Tracheal epithelial cell (primary cell): ENCODE results near the gene ZDHHC16. TPM values are rescaled to one million over a fixed set of nuclear protein-coding genes. Genes with fewer than 3 reads are reported as not detected.

Source experiments
- total RNA-seq: library from RNA; depleted of rRNA; stranded (reverse); fragments of >200 nt; gene quantifications from 2 replicates; pipeline ENCODE4 v1.2.1, GENCODE V29; 2014

Gene ZDHHC16
- 32.4 and 40.5 TPM in 2 replicates for total RNA-seq

DNA sequence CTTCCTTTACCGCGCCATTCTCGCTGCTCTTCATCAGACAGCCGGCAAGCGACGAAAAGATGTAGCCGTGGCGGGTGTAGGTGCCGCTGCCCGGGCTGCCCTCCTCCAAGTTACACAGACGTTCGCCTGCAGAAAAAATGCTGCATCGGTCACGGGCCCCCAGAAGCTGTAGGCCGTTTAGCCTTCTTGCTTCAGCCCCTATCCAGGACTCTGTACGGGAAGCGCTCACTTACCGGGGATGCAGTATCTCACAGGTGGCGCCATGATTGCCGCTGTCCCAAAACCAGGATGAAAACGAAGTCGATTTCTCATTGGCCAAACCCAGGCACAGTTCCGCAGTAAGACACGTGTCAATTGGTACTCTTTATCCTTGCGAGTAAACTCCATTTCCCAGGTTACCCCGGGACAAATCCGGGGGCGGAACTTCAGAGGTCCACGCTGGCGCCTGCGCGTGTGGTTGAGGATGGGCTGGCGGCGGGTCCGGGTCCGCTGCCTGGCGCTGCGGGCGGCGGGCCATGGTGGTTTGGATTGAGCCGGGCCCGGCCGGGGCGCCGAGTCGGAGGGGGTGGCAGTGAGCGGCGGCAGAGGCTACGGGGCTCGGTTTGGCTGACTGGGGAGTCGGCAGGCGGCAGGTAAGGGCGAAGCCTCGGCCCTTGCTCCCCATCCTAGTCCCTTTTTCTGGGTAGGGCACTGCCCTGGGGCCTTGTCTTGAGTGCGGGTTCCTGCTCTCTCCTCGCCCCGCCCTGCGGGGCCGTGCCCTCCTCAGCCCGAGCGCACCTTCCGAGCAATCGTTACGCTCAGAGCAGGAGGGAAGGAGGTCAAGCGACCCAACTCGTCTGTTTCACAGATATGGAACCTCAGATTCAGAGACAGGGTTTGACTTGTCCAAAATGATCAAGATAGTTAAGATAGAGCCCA is at the start of gene ZDHHC16, which contains the start of gene EXOSC1:
TSS of gene ZDHHC16 (plus strand) at position 454 of the 918 bp plus-strand sequence. CDS start 5,501 bp downstream, outside the sequence.
TSS of gene EXOSC1 (minus strand) at position 285 of the 918 bp plus-strand sequence. CDS start at position 264, 21 bp downstream.

DNA sequence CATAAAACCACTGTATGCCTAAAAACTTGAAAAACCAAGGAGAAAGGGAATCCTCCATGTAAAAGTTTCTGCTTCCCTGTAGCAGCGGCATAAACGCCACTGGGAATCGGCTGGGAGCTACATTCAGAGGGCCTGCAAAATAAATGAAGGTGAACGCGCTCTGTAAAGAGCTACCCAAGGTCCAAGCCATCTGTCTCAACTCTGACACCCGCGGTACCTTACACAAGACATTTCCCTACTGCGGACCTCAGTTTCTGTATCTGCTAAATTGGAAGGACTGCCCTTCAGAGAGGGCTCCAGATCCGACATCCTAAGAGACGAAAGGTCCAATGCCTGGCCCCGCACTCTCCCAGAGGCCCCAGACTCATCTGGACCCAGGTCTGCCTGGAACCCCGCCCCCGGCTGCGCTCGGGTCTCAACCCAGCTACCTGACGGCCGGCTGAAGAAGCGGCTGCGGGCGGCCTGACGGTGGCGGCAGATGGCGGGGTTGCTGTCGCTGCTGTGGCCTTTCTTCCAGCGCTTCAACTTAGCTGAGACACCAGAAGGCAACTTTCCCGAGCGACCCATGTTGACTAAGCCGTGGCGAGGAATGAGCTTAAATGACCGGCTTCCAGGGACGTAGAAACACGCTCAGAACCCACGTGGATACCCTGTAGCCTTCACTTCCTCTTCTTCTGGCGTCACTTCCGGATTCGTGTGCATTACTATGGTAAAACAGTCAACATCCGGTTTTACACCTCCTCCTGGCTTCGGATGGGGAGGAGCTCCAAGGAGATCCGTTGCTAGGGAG is 45.1 kb upstream of the ZDHHC16 start, which contains the start of gene RRP12:
TSS of gene RRP12 (minus strand) at position 676 of the 790 bp plus-strand sequence. CDS start at position 567, 109 bp downstream.

DNA sequence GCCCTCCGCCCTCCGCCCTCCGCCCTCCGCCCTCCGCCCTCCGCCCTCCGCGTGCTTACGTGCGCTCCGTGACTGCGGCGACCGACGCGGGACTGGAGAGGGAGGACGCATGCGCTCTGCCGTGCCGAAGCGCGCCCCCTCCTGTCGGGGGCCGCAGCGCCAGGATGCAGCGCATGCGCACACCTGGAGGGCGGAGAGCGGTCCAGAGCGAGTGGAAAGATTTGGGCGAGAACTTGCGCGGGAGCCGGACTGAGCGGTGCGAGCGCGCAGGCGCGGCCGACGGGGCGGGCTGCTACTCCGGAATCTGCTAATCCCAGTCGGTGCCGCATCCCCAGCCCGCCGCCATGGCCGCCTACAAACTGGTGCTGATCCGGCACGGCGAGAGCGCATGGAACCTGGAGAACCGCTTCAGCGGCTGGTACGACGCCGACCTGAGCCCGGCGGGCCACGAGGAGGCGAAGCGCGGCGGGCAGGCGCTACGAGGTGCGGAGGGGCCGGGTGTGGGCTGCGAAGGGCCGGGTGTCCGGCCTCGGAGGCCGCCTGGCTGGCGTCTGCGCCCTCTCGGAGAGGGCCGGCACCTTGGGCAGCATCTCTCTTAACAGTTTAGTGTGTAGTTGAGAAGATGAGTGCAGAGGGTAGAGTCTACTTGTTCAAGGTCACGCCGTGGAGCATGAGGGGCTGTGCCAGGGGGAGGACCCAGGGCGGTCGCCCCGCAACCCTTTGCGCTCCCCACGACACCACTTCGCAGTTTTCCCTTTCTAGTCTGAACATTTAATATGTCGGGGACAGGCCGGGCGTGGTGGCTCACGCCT is 19.8 kb upstream of the ZDHHC16 start, which contains the start of gene PGAM1:
TSS of gene PGAM1 (plus strand) at position 228 of the 812 bp plus-strand sequence. CDS start at position 345, 117 bp downstream.

DNA sequence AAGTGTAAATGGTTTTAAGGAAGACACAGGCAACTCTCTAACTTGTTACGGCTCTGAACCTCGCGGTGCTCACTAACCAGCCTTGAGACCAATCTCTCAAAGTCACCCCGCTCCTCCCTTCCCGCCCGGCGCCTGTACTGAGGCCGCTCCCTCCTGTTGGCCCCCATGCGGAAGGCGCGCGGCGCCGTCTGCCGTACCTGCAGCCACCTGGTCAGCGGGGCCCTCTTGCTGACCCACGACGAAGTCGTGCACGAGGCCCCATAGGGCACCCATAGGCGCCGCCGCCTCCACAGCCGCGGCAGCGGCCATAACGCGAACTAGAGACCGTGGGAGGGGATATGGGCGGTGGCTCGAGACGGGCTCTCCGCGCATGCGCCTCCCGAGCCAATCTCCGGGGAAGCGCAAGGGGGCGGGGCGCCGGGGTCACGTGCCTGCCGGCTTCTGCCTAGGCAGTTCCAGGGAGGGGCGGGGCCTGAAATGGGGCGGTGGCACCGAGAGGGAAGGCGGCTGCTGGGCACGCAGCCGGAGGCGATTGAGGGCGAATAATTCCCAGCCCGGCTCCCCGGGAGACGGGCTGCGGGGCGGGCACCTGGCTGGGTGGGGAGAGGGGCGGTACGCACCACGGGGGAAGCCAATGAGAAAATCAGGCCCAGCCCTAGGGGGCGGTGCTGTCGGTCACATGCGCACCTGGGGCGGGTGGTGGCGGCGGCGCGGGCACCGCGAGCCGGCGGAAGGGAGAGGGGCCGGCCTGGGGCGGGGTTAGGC is 52.3 kb downstream of the ZDHHC16 start, which contains the start of gene MMS19:
TSS of gene MMS19 (minus strand) at position 347 of the 765 bp plus-strand sequence. CDS start at position 309, 38 bp downstream.

DNA sequence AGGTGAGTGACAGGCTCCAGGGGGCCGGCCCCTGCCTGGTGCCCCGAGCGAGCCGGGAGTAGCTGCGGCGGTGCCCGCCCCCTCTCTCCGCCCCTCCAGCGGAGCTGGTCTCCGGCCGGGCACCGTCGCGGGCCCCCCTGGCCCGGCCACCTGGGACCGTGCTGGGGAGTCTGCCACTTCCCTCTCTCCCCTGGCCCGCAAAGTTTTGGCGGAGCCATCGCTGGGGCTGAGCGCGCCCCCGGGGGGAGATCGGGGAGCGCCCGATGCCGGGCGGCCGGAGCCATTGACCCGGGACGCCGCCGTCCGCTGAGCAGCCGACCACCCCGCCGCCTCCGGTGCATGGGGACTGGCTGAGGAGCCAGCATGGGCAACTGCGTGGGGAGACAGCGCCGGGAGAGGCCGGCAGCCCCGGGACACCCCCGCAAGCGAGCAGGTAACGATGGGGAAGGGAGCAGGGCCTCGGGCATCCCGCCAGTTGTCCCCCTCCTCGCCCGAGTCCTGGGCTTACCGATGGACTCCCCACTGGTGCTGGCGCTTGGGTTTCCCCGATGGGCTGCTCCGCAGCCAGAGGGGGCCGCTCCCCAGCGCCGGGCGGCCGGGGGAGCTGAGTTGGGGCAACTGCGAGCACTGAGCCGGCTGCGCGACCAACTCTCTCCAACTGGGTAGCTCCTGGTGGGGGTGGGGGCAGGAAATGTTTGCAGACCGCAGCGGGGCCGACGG is 53.0 kb downstream of the ZDHHC16 start, which contains the start of gene UBTD1:
TSS of gene UBTD1 (plus strand) at position 84 of the 720 bp plus-strand sequence. CDS start at position 364, 280 bp downstream.

Other genes with a start within 250 kb of the ZDHHC16 start
- 3.1 and 9.2 TPM in 2 replicates for gene ARHGAP19, start 153.5 kb upstream of the ZDHHC16 start, total RNA-seq
- 2.2 and 3.0 TPM in 2 replicates for gene FRAT1, start 126.9 kb upstream of the ZDHHC16 start, total RNA-seq
- gene FRAT2, start 111.4 kb upstream of the ZDHHC16 start, total RNA-seq: 20.2 and 24.6 TPM in 2 replicates
- 32.6 and 40.0 TPM in 2 replicates for gene RRP12, start 44.8 kb upstream of the ZDHHC16 start, total RNA-seq
- gene PGAM1, start 20.0 kb upstream of the ZDHHC16 start, total RNA-seq: 396 and 566 TPM in 2 replicates
- gene EXOSC1, start 169 bp upstream of the ZDHHC16 start, total RNA-seq: 25.1 and 33.0 TPM in 2 replicates
- gene MMS19, start 52.2 kb downstream of the ZDHHC16 start, total RNA-seq: 66.9 and 68.7 TPM in 2 replicates
- 15.3 and 22.4 TPM in 2 replicates for gene UBTD1, start 52.7 kb downstream of the ZDHHC16 start, total RNA-seq
- gene ANKRD2, start 126.6 kb downstream of the ZDHHC16 start, total RNA-seq: 1.3 and 9.9 TPM in 2 replicates
- gene HOGA1, start 138.2 kb downstream of the ZDHHC16 start, total RNA-seq: 0.21 and 25.5 TPM in 2 replicates
- gene C10orf62, start 143.5 kb downstream of the ZDHHC16 start, total RNA-seq: not detected in 2 replicates
- gene MORN4, start 187.3 kb downstream of the ZDHHC16 start, total RNA-seq: 2.2 and 6.0 TPM in 2 replicates
- gene PI4K2A, start 194.5 kb downstream of the ZDHHC16 start, total RNA-seq: 37.8 and 41.1 TPM in 2 replicates
- 83.4 and 178 TPM in 2 replicates for gene AVPI1, start 241.1 kb downstream of the ZDHHC16 start, total RNA-seq